NCI-H748 (cell line): ENCODE results near the gene FGF18.
"Not testable (repeated sequence)": the region's sequence is repeated elsewhere in the genome, so short reads cannot be mapped to it uniquely, and the experiment has no call there.

ENCODE experiments used
- DNase-seq: peaks from one replicate; lab custom pipeline; 2025; ENCODE audit not compliant: unreplicated experiment; lab: John Stamatoyannopoulos, UW

Gene FGF18

GRCh38 chr5:171494452-171495121, 75.1 kb downstream of the FGF18 start:
- peak; percentile 66 for DNase-seq

GRCh38 chr5:171495122-171495700, 75.8 kb downstream of the FGF18 start:
- no peak for DNase-seq

- DNase-seq: no peak
Observed at GRCh38 chr5:171496456-171496855, 77.0 kb downstream of the FGF18 start.

GRCh38 chr5:171497494-171497893, 78.0 kb downstream of the FGF18 start:
- DNase-seq: not testable (repeated sequence)

GRCh38 chr5:171498166-171498565, 78.7 kb downstream of the FGF18 start:
- no peak for DNase-seq

- DNase-seq: no peak
Observed at GRCh38 chr5:171499611-171500010, 80.2 kb downstream of the FGF18 start.

GRCh38 chr5:171505473-171506043, 86.1 kb downstream of the FGF18 start:
- DNase-seq: no peak

GRCh38 chr5:171506951-171507350, 87.5 kb downstream of the FGF18 start:
- DNase-seq: no peak
